ENCODE data around the gene VEGFA.

The VEGFA gene

GRCh38 chr6:43769526-43770371, at the start of gene VEGFA:
VEGFA (plus strand) TSS chr6:43770211.
- intact Hi-C loops (cut with DNase I): loop anchor here (1.0 to 10.0 kb wide), 5 partner anchors 102 to 310 kb away; no protein-coding TSS in a partner anchor
- DNase-seq: peak; percentile 78 to 98 (median 92)

DNA sequence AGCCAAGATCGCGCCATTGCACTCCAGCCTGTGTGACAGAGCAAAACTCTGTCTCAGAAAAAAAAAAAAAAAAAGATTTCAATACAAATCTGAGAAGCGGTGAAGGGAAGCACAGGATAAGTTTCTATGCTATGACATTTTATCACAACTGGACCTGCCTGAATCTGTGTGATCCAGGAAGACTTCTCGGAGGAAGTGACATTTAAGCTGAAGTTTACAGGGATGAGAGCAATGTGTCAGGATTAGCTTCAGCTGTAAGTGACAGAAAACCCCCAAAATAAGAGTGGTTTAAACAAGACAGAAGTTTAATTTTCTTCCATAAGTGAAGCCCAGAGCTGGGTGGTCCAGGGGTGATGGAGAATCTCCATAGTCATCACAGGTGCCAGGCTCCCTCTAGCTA, 49.0 kb upstream of the VEGFA start:
- intact Hi-C loops (cut with DNase I): no loop called here
- DNase-seq: no peak

GRCh38 chr6:43722920-43723545, 47.0 kb upstream of the VEGFA start:
- DNase-seq: no peak
- intact Hi-C loops (cut with DNase I): no loop called here

DNA sequence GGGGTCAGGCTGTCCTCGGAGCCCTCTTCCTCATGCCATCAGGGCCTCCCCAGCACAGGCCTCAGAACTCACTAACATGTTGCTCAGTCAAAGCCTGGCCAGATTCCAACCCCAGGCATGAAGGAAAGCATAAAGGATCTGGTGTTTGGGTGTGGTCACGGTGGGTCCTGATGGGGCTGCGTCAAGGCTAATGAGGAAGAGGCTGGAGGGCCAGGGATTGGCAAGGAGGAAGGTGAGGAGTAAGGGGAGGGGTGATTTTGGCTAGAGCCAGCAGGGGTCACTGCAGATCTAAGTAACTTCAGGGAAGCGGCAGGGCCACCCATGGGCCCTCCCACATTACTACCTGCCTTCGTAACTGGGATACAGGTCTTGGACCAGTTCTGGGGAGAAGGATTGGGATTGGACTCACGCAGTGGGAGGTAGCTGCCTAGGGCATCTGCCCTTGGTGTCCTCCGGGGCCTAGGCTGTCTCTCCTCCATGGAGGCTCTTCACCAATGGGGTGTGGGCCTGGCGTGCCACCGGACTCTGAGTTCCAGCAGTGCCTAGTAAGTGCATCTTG, 46.2 kb upstream of the VEGFA start:
- peak in 3 of 10 donors; percentile 17 to 27 (median 19) for DNase-seq
- intact Hi-C loops (cut with DNase I): no loop called here

GRCh38 chr6:43724354-43724753, 45.7 kb upstream of the VEGFA start:
- DNase-seq: no peak
- intact Hi-C loops (cut with DNase I): no loop called here

DNA sequence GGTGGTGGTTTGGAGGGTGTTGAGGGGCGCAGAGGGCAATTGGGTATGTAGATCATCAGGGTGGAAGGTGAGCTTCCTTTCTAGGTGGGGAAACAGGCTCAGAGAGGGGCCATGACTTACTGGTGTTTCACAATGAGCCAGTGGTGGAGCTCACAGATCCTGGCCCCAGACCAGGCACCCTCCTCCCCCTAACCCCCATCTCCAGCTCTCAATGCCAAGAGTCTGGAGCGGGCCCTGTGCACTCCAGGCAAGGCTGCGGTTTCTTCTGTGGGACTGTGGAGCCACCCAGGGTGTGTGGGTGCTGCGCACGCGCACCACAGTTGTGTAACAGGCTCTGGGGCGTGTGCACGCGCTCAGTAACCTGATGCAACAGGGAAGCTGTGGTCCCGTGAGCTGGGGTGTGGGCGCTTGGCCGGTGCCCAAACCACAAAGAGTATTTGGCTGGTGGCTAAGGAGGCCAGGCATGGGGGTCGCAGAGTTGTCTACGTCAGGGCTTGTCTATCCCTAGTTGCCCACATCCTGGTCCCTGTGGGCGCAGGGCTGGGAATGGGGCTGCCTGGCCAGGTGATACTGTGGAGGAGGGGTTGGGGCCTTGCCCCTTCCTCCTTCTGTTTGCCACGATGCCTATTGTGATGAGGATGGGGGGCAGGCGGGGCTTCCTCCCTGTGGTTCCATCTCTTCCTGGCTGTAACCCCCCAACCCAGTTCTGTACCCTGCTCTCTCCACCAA, 44.9 kb upstream of the VEGFA start:
- DNase-seq: no peak
- intact Hi-C loops (cut with DNase I): no loop called here

DNA sequence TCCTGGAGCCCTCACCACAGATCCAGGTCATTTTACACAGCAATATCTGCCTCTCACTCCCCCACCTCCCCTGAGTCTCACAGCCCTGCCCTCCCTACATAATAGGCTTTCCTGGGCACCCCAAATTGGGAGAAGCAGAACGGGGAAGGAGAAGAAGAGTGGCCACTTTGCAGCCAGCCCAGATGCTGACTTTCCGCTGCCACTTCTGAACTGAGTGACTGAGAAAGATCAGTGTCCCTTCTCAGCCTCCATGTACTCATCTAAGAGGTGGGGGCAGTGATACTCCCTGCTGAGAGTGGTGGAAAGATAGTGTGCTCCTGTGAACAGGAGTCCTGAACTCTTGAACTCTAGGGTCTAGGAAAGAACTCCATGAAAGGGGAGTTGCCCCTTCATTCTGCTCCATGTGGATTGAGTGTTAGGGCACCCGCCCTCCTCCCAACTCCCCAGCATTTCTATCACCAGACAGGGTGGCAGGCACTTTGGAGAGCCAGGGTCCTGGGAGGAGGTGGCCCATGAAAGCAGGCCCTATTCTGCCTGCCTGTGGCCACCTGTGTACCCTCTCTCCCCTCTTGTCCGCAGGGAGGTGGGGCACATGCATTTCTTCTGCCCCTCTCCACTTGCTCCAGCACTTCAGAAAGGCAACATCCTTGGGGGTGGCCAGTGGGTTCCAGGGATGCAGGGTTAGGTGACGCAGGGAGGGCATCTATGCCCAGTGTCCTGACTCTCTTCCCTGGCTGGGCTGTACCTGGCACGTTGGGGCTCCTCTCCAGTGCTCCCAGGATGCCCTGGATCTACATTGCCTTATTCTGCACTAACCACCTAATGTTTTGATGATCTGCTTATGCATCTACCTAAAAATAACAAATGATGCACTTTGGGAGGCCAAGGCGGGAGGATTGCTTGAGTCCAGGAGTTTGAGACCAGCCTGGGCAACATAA, 44.1 kb upstream of the VEGFA start:
- no peak for DNase-seq
- intact Hi-C loops (cut with DNase I): no loop called here

- intact Hi-C loops (cut with DNase I): no loop called here
- no peak for DNase-seq
Observed at GRCh38 chr6:43727634-43728033, 42.4 kb upstream of the VEGFA start.

GRCh38 chr6:43728586-43728985, 41.4 kb upstream of the VEGFA start:
- no peak for DNase-seq

DNA sequence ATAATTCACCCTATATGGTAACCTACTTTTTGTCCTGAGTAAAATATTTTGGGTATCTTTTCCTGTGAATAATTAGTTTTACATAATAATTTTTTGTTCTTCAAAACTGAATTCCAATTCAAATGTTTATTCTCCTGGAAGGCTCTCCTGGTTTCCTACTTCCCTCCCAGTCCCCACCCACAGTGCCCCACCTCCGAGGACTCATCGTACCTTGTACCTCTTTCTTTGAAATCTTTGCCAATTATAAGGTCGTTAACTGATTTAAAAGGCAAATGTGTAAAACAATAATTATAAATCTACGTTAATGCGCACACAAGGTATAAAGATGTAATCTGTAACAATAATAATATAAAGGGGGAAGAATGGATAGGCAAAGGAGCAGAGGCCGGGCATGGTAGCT, 40.5 kb upstream of the VEGFA start:
- intact Hi-C loops (cut with DNase I): no loop called here
- DNase-seq: peak in 1 of 10 donors; percentile 9

More at GRCh38 chr6:43728586-43728985, 41.4 kb upstream of the VEGFA start:
- intact Hi-C loops (cut with DNase I): no loop called here

- intact Hi-C loops (cut with DNase I): no loop called here
- no peak for DNase-seq
Observed at GRCh38 chr6:43730634-43731033, 39.4 kb upstream of the VEGFA start.

GRCh38 chr6:43733471-43734293, 36.3 kb upstream of the VEGFA start:
- peak in 1 of 10 donors; percentile 20 for DNase-seq
- intact Hi-C loops (cut with DNase I): no loop called here

DNA sequence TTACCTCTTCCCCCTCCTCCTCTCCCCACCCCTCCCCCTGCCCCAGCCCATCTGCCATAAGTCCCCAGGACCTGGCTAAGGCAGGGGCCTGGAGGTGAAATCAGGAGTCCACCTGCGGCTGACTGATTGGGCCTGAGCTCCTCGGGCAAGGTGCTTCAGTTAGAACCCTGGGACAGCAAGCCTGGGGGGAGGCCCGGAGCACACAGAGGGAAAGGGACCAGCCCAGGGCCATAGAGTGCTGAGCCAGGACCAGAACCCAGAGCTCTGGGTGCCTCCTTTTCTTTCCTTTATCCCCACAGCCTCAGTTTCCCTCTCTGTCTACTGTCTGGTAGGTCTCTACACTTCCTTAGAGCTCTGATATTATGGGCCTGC, 35.7 kb upstream of the VEGFA start:
- intact Hi-C loops (cut with DNase I): no loop called here
- DNase-seq: peak in 1 of 10 donors; percentile 24

DNA sequence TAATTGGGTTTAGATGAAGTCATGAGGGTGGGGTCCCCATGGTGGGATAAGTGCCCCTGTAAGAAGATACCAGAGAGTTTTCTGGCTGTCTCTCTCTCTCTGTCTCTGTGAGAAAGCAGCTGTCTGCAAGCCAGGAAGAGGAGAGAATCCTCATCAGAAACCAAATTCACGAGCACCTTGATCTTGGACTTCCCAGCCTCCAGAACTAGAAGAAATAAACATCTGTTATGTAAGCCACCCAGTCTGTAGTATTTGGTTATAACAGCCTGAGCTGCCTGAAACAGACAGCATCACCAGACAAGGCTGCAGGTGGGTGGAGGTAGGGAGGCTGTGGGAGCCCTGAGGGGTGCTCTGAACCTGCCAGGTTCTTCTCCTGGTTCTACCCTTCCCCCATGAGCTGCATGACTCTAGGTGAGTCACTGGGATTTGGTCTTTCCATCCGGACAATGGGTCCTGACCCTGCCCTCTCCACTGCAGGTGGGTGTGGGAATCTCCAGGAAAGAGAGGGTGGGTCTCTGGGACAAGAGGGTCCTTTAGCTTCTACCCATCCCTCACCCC, 34.3 kb upstream of the VEGFA start:
- no peak for DNase-seq

DNA sequence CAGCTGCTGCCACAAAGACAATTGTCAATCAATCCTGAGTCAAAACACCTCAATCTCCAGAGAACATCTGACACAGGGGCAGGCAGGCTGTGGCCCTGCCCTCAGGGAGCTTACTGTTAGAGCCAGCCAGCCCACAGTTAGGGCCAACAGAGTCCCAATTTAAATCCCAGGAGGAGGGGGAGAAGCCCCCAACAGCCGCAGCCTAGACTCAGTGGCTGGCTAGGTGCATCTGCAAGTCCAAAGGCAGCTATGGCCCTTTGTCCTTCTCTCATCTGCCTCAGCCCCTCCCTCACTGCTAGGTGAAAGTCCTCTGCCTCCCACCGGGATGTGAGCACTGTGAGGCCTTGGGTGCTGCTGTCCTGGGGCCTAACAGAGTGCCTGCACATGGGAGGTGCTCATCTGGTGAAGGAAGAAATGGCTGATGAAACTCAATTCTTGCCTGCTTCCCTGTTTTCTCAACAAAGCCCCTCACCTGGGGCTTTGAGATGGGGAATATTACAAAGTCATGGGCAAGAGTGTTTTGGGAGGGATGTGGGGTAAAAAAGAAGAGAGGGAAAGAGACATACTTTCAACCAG, 33.7 kb upstream of the VEGFA start:
- intact Hi-C loops (cut with DNase I): no loop called here
- DNase-seq: peak in 1 of 10 donors; percentile 51

More for the DNA sequence above, 34.3 kb upstream of the VEGFA start:
- intact Hi-C loops (cut with DNase I): no loop called here

DNA sequence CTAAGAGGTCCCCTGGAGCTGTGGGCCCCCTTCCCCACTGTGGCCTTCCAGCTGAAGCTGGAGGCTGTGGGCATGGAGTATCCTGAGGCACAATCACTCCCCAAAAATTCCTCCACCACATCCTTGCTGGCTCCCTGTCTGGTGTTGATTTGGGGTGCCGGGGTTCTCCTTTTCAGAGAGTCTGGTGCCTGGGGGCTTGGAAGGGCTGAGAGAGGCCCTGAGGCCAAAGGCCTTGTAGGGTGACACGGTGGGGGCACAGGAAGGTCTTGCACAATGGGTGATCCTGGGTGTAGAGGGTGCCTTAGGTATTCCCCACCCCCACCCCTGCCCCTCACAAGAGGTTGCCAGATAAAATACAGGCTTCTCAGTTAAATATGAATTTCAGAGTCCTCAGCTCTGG, 33.2 kb upstream of the VEGFA start:
- DNase-seq: peak in 1 of 10 donors; percentile 48
- intact Hi-C loops (cut with DNase I): no loop called here

- intact Hi-C loops (cut with DNase I): no loop called here
- peak in 1 of 10 donors; percentile 55 for DNase-seq
Observed at GRCh38 chr6:43737272-43738081, 32.5 kb upstream of the VEGFA start.
